Astrocyte (in vitro differentiated cells and primary cell): ENCODE measurements around the gene SDK1.

Source experiments
- EZH2 ChIP-seq: IDR thresholded peaks from 2 replicates; pipeline ENCODE4 v1.6.1; 2012; ENCODE audit warnings: mild to moderate bottlenecking, low read length, inconsistent platforms; ENCODE audit not compliant: insufficient read depth
- TF ChIP-seq, protein P1 (sequence below): IDR thresholded peaks from 2 replicates; pipeline ENCODE4 v1.5.1; 2011; ENCODE audit warnings: low read depth, mild to moderate bottlenecking, inconsistent platforms, low read length, moderate library complexity; ENCODE audit not compliant: insufficient read depth

DNA sequence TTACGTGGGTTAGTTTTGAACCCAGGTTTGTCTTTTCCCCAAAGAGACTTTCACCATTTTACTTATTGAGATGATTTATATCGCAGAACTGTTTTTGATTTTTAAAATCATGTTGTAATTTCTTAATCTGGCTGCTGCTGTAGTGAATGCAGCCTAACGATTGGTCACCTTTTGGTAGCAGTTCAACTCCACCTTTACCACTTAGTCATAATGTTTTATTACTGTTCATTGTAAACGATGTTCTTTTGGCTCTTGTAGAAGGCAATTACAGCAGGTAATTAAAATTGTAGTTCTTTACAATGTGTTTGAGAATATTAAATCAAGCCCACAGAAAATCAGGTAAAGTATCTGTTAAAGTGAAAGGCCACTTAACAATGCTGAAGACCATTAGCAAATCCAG is 531.1 kb downstream of the SDK1 start:
- TF ChIP-seq, protein P1, sequence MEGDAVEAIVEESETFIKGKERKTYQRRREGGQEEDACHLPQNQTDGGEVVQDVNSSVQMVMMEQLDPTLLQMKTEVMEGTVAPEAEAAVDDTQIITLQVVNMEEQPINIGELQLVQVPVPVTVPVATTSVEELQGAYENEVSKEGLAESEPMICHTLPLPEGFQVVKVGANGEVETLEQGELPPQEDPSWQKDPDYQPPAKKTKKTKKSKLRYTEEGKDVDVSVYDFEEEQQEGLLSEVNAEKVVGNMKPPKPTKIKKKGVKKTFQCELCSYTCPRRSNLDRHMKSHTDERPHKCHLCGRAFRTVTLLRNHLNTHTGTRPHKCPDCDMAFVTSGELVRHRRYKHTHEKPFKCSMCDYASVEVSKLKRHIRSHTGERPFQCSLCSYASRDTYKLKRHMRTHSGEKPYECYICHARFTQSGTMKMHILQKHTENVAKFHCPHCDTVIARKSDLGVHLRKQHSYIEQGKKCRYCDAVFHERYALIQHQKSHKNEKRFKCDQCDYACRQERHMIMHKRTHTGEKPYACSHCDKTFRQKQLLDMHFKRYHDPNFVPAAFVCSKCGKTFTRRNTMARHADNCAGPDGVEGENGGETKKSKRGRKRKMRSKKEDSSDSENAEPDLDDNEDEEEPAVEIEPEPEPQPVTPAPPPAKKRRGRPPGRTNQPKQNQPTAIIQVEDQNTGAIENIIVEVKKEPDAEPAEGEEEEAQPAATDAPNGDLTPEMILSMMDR: no peak
- TF ChIP-seq EZH2: no peak
